ENCODE data around the gene ARSB.
"Not testable (repeated sequence)": the region's sequence is repeated elsewhere in the genome, so short reads cannot be mapped to it uniquely, and the experiment has no call there.

Gene ARSB

GRCh38 chr5:78899922-78900362, 85.2 kb downstream of the ARSB start:
- DNase-seq (ENCODE audit: low spot score): peak; percentile 32

DNA sequence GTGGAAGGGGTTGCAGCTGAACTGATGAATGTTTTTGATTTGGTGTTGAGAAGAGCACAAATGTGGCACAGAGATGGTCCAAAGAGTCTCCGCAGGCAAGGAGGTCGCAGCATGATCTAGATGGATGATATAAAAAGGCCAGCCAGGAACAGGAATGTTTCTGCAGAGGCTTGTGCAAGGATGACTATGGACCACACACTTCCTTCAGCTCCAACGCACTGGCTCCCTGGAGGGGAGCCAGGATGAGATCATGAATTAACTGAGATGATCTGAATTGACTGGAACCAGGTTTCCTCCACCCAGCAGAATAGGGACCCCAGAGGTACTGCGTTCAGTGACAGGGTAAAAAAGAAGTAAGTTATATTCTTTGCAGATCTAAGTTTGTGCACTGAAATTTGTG, 89.0 kb downstream of the ARSB start:
- peak; percentile 21 for DNase-seq (ENCODE audit: low spot score)

DNA sequence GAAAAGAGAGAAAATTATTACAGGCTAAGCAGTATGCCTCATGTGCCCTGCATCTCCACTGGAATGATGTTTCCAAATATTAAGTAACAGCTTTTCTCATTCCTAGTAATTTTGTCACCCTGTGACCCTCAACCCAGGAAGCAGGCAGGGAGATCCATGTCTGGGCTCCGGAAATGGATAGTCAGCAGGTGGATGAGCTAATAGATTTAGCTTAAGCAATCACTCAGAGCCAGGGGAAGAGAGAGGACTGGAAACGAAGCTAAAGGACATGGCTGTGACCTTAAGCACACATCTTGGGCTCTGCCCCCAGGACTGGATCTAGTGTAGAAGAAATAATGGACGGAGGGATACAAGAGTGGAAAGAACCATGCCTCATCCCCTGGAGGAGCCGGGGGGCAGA, 89.5 kb downstream of the ARSB start:
- no peak for DNase-seq (ENCODE audit: low spot score)

DNA sequence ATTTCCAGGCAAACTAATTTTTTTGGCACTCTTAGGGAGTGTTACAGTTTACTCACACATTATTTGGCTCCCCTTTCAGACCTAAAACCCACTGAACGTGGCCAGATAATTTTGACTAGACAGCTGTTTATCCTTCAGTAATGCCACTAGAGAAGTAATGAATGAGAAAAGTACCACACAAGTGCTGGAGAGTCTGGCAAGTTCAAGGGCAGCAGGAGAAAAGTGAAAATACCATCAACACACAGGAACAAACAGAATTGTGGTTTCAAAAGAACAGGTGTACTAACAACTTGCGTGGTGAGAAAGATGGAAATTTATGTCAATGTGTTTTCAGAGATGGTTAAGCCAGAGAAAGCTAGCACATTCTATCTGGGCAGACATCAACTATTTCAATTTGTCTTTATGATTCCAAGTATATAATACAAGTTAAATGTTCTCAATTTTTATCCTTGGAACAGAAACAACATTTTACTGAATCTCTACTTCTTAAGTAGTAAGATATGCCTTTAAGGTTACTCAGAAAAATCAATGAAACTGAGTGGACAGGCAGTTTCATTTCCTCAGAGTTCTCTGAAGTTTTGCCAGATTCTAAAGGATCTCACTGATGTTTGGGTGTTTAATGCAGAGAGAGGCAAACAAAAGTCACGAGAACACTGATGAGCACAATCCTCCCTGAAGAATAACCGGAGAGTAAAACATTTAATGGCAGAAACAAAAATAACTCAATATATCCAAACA, 91.0 kb downstream of the ARSB start:
- DNase-seq (ENCODE audit: low spot score): no peak

- no peak for DNase-seq (ENCODE audit: low spot score)
These were observed 94.3 kb downstream of the ARSB start for GRCh38 chr5:78890667-78891379.

GRCh38 chr5:78889369-78890140, 95.6 kb downstream of the ARSB start:
- peak; percentile 57 for DNase-seq (ENCODE audit: low spot score)

DNA sequence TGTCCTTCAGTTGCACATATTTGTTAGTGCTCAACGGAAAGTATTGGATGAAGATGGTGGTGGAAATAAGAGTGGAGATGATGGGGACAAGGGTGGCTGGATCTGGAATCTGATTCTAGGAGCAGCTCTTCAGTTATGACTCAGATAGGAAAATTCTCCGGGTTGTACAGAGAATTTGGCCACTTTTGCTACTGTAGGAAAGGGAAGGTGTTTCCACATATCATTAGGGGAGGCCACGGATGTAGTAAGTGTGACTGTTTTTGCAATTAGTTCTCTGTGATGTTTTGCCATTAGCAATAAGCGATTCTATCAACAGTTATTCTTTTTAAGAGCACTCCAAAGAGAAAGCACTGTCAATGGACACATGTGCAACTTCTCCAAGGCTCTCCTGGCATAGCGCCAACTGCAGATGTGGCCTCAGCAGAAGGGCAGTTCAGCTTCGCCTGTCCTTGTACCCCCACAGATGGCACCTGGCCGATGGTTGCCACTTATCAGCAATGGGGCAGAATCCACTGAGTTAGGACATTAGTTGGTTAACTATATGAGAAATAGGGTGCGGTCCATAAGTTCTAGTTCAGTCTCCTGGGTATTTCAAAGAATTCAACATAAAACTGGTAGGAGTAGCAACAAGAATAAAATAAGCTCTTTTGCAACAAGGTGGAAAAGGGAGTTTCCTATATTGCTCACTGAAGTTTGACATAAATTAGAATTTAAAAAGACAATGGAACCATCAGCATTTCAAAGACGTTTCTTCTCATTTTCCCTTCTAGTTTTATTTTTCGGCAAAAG, 96.3 kb downstream of the ARSB start:
- DNase-seq (ENCODE audit: low spot score): no peak

DNA sequence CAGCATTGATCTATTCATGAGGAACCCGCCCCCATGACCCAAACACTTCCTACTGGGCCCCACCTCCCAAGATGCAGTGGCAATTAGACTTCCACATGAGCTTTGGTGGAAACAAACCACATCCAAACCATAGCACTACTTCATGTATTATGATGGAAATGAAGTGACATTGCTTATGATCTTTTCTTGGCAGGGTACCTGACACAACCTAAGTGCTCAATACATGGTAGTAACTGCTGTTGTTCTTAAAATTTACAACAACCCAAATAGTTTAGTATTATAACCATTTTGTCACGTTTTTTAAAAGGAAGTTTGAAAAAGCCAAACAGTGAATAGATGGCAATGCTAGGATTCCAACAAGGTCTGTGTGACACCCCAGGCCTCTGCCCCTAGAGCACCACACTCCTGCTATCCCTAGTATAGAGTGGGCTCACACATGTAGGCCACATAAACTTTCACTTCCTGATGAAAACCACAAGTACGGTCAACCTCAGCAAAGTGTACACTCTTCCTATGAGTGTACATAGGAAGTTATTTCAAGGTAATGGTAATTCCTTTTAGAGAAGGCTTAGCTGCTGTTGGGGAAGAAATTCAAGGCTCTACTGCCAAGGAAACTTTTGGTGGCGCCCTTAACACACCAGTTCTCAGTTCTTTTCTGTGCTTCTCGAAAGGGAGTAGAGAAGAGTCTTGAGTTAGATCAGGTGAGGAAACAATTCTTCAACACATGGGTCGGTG, 97.6 kb downstream of the ARSB start:
- no peak for DNase-seq (ENCODE audit: low spot score)

- peak; percentile 15 for DNase-seq (ENCODE audit: low spot score)
These were observed 98.5 kb downstream of the ARSB start for GRCh38 chr5:78886341-78887230.

DNA sequence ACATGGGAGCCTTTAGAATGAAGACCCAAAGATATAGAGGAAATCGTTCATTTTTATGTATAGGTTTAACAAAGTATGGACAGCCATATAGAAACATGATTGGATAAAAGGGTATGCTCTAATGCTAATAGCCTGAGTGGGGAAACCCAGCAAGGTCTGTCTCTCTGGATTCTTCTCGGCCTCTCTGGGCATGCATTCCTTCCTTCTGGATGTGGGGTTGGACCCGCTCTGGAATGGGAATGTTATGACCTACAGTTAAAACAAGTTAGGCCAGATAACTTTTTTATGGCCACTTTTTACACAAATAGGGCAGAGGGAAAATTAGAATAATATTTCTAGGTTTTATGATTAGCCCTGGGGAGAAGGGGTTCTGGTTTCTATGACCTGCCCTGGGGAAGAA, 103.2 kb downstream of the ARSB start:
- DNase-seq (ENCODE audit: low spot score): no peak

GRCh38 chr5:78879516-78879915, 105.6 kb downstream of the ARSB start:
- DNase-seq (ENCODE audit: low spot score): no peak

- DNase-seq (ENCODE audit: low spot score): not testable (repeated sequence)
These were observed 119.0 kb downstream of the ARSB start for GRCh38 chr5:78866076-78866475.

DNA sequence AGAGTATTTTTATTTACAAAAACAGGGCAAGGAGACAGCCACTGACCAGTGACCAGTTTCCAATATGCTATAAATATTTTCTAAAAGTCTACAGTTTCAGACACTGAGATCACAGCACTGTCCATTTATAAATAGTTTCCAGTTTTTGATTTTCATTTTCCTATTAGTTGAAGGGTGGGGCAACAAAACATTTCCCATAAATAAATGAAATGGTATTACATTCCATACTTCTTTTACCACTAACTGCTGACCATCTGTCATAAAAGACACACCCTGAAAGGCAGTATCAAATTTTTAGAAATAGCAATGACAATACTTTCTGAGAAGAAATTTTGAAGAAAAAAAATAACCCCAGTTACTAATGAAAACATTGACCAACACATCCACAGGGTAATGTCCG, 126.7 kb downstream of the ARSB start:
- peak; percentile 16 for DNase-seq (ENCODE audit: low spot score)

- no peak for DNase-seq (ENCODE audit: low spot score)
These were observed 130.1 kb downstream of the ARSB start for GRCh38 chr5:78855026-78855425.

- not testable (repeated sequence) for DNase-seq (ENCODE audit: low spot score)
These were observed 133.2 kb downstream of the ARSB start for GRCh38 chr5:78851891-78852290.

DNA sequence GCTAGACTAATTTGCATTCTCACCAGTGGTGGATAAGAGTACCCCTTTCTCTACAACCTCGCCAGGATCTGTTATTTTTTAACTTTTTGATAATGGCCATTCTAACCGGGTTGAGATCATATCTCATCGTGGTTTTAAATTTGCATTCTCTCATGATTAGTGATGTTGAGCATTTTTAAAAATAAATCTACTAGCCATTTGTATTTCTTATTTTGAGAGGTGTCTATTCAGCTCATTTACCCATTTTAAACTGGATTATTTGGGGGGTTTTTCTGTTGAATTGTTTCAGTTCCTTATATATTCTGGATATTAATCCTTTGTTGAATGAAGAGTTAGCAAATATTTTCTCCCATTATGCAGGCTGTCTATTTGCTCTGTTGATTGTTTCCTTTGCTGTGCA, 139.6 kb downstream of the ARSB start:
- no peak for DNase-seq (ENCODE audit: low spot score)

GRCh38 chr5:78843436-78843835, 141.7 kb downstream of the ARSB start:
- no peak for DNase-seq (ENCODE audit: low spot score)

- DNase-seq (ENCODE audit: low spot score): peak; percentile 28
These were observed 143.3 kb downstream of the ARSB start for GRCh38 chr5:78841767-78842166.

- DNase-seq (ENCODE audit: low spot score): no peak
These were observed 146.4 kb downstream of the ARSB start for GRCh38 chr5:78838753-78839152.

DNA sequence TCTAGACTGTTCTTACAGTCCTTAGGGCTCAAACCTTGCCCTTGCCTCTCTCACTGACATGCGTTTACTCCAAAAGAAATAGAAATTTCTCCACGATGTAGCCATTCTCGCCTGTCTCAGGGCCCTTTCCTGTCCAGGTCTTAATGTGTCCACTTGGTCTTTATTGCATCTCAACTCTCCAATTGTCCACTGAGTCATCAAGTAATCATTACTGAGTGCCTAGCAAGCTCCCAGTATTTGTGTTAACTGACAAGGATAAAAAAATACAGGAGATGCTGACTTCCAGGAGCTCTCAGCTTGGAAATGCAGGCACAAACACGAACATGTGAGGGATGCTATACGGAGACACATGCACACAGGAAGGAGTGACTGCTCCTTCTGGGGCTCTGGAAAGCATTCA, 147.3 kb downstream of the ARSB start:
- DNase-seq (ENCODE audit: low spot score): no peak
